PC-3 (cell line): ENCODE data around the gene CHST14. TPM values are rescaled to one million over a fixed set of nuclear protein-coding genes. Genes with fewer than 3 reads are reported as not detected.

Experiments used
- ATAC-seq: fragments of 200-7000 bp; cut with Tn5 transposase; 2 replicates; pipeline ENCODE4 v1.9.1; 2020; ENCODE audit warnings: mild to moderate bottlenecking, moderate library complexity
- BruUV-seq: library from RNA; stranded (reverse); fragments of 400-500 nt; replicated peaks from 2 replicates; lab custom pipeline; 2021; lab: Mats Ljungman, UMichigan
- CTCF ChIA-PET: fragments of 300-600 bp; sonication (Branson Sonifier 250); formaldehyde crosslinking; loops from one replicate; lab custom pipeline; 2022; ENCODE audit warnings: antibody characterized with exemption; lab: Charles Lee
- POLR2A ChIA-PET: fragments of 300-600 bp; sonication (Branson Sonifier 250); formaldehyde crosslinking; loops from one replicate; lab custom pipeline; 2022; ENCODE audit warnings: antibody characterized with exemption; ENCODE audit not compliant: unreplicated experiment; lab: Charles Lee
- DNase-seq: peaks from one replicate; pipeline ENCODE4 v3.0.0-alpha.2; 2015
- H2AFZ ChIP-seq: fragments of 300-600 bp; sonication (generic); 2 replicates; pipeline ENCODE4 v1.6.0; 2016; ENCODE audit warnings: antibody characterized with exemption, low read length
- H3F3A ChIP-seq: fragments of 300-600 bp; sonication (generic); one replicate; pipeline ENCODE4 v1.6.0; 2017; ENCODE audit warnings: antibody characterized with exemption, low read length, control low read depth, mild to moderate bottlenecking; ENCODE audit not compliant: unreplicated experiment
- H3K27ac ChIP-seq: fragments of 300-600 bp; sonication (generic); 2 replicates; pipeline ENCODE4 v1.5.1; 2016; ENCODE audit warnings: mild to moderate bottlenecking, low read length
- H3K27me3 ChIP-seq: fragments of 300-600 bp; sonication (generic); 2 replicates; pipeline ENCODE4 v1.6.1; 2016; ENCODE audit warnings: low read length, mixed read lengths
- H3K36me3 ChIP-seq: fragments of 300-600 bp; sonication (generic); 2 replicates; pipeline ENCODE4 v1.6.1; 2016; ENCODE audit warnings: low read depth, mixed run types, low read length, mixed read lengths
- H3K4me1 ChIP-seq: fragments of 300-600 bp; sonication (generic); 2 replicates; pipeline ENCODE4 v1.5.1; 2016; ENCODE audit warnings: low read length; ENCODE audit not compliant: insufficient read depth
- H3K4me2 ChIP-seq: fragments of 300-600 bp; sonication (generic); 2 replicates; pipeline ENCODE4 v1.6.0; 2016; ENCODE audit warnings: low read length
- H3K4me3 ChIP-seq: fragments of 300-600 bp; sonication (generic); 2 replicates; pipeline ENCODE4 v1.5.1; 2016; ENCODE audit warnings: mild to moderate bottlenecking, low read length, mixed read lengths
- H3K79me2 ChIP-seq: fragments of 300-600 bp; sonication (generic); 2 replicates; pipeline ENCODE4 v1.6.1; 2017; ENCODE audit warnings: low read length, mixed read lengths
- H3K9ac ChIP-seq: fragments of 300-600 bp; sonication (generic); 2 replicates; pipeline ENCODE4 v1.6.0; 2016; ENCODE audit warnings: mild to moderate bottlenecking, low read length
- H3K9me2 ChIP-seq: fragments of 300-600 bp; sonication (generic); replicated peaks from 2 replicates; pipeline ENCODE4 v1.6.1; 2016; ENCODE audit warnings: mixed run types, low read length, mixed read lengths
- H3K9me3 ChIP-seq: fragments of 300-600 bp; sonication (generic); 2 replicates; pipeline ENCODE4 v1.6.1; 2016; ENCODE audit warnings: low read length, mixed read lengths
- H4K20me1 ChIP-seq: fragments of 300-600 bp; sonication (generic); 2 replicates; pipeline ENCODE4 v1.6.1; 2016; ENCODE audit warnings: low read length, mixed read lengths
- EZH2 ChIP-seq: fragments of 300-600 bp; sonication (generic); IDR thresholded peaks from one replicate; pipeline ENCODE4 v1.6.1; 2017; ENCODE audit warnings: antibody characterized with exemption, mild to moderate bottlenecking, low read length; ENCODE audit not compliant: unreplicated experiment
- EZH2phosphoT487 ChIP-seq: fragments of 300-600 bp; sonication (generic); IDR thresholded peaks from 2 replicates; pipeline ENCODE4 v1.6.1; 2018; ENCODE audit warnings: mild to moderate bottlenecking, antibody characterized with exemption, low read length, borderline replicate concordance
- intact Hi-C: fragments of 100-400 bp; cut with micrococcal nuclease; formaldehyde crosslinking; loops from 2 replicates; pipeline ENCODE4 v1.9.0; 2023
- total RNA-seq: library from RNA; depleted of rRNA; stranded (reverse); fragments of >200 nt; gene quantifications from 2 replicates; pipeline ENCODE4 v1.2.3, GENCODE V29; 2014
- TF ChIP-seq, protein P1 (sequence below): fragments of 300-600 bp; sonication (generic); conservative IDR thresholded peaks from 2 replicates; pipeline ENCODE4 v1.5.1; 2017; ENCODE audit warnings: antibody characterized with exemption, low read depth, mild to moderate bottlenecking, low read length

Gene CHST14
- total RNA-seq, 1 experiment from 2014 or later, result 13.0 TPM

DNA sequence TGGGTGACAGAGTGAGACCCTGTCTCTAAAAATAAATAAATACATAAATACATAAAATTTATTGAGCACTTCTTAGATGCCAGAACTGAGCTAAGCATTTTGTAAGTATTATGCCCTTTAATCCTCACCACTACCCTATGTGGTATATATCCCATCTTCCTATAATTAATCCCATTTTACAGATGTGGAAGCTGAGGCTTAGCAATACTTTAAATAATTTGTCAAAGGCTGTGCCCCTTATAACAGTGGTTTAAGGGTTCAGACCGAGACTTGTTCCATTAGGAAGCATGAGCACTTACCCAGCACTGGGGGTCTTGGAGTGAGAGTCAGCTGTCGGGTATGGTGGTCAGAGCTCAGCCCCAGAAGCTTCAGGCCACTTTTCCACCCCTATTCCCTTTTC lies 7.5 kb upstream of the CHST14 start:
- DNase-seq (no peak), ATAC-seq (no peak)
- Histone ChIP-seq H3K27ac (no peak overlapping the region), H2AFZ (no peak overlapping the region), H3K4me1 (no peaks in the 10 kb centered on the region), H3K27me3 (no peaks in the 10 kb centered on the region), H3K9ac (no peak overlapping the region), H3F3A (no peaks in the 10 kb centered on the region), H3K79me2 (peaks cover under 1% of the 10 kb centered on the region; the same call in 1 of the 2 replicates), H3K4me2 (no peak overlapping the region), H3K9me2 (no peaks in the 10 kb centered on the region), H3K4me3 (no peak overlapping the region), H3K9me3 (no peaks in the 10 kb centered on the region), H4K20me1 (no peaks in the 10 kb centered on the region), H3K36me3 (peaks cover 15% of the 10 kb centered on the region; the same call in 1 of the 2 replicates)
- intact Hi-C loops, result no loop called here
- no TSS peak for BruUV-seq
- TF ChIP-seq, protein P1, sequence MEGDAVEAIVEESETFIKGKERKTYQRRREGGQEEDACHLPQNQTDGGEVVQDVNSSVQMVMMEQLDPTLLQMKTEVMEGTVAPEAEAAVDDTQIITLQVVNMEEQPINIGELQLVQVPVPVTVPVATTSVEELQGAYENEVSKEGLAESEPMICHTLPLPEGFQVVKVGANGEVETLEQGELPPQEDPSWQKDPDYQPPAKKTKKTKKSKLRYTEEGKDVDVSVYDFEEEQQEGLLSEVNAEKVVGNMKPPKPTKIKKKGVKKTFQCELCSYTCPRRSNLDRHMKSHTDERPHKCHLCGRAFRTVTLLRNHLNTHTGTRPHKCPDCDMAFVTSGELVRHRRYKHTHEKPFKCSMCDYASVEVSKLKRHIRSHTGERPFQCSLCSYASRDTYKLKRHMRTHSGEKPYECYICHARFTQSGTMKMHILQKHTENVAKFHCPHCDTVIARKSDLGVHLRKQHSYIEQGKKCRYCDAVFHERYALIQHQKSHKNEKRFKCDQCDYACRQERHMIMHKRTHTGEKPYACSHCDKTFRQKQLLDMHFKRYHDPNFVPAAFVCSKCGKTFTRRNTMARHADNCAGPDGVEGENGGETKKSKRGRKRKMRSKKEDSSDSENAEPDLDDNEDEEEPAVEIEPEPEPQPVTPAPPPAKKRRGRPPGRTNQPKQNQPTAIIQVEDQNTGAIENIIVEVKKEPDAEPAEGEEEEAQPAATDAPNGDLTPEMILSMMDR, result no peak
- TF ChIP-seq EZH2 (no peak), EZH2phosphoT487 (no peak)
- POLR2A ChIA-PET, result interaction anchor here (0.6 kb wide), 1 partner anchor 18 kb away, joined by 3 read pairs; no protein-coding TSS in a partner anchor
- CTCF ChIA-PET, result no interaction called here

DNA sequence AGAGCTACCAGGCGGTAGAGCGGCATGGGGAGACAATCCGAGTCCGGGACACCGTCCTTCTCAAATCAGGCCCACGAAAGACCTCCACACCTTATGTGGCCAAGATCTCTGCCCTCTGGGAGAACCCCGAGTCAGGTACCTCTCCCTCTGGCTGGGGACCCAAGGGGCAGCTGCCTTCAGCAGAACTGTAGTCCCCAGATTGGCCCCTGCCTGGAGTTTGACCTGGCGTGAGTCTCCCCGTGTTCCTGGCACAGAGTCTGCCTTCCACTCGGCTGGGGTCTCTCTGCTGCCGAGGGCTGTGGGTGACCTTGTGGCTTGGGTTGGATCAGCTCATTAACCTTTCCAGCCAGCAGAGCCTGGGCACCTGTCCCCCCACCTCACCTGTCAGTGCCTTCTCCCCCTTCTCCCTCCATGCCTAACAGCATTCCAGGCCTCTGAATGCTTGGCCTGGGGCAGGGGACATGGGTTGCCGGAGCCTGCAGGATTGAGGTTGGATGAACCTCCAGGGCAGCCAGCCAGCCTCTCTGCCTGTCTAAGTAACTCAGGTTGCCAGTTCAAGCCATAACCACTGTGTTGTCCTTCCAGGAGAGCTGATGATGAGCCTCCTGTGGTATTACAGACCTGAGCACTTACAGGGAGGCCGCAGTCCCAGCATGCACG lies 6.8 kb upstream of the CHST14 start:
- no peak for ATAC-seq
- Histone ChIP-seq H3K9me3 (no peaks in the 10 kb centered on the region), H3K27me3 (no peaks in the 10 kb centered on the region), H3K27ac (no peak overlapping the region), H3K4me1 (no peaks in the 10 kb centered on the region), H3K9me2 (no peaks in the 10 kb centered on the region), H3F3A (no peaks in the 10 kb centered on the region), H3K36me3 (peaks cover 15% of the 10 kb centered on the region; the same call in 1 of the 2 replicates), H2AFZ (no peak overlapping the region), H3K4me2 (no peak overlapping the region), H3K79me2 (no peaks in the 10 kb centered on the region), H3K9ac (no peak overlapping the region), H4K20me1 (no peaks in the 10 kb centered on the region), H3K4me3 (no peak overlapping the region)
- BruUV-seq, result no TSS peak
- POLR2A ChIA-PET, result no interaction called here
- CTCF ChIA-PET, result no interaction called here
- intact Hi-C loops, result no loop called here
- TF ChIP-seq EZH2 (no peak), EZH2phosphoT487 (no peak)
- TF ChIP-seq, protein P1, result no peak
- no peak for DNase-seq

DNA sequence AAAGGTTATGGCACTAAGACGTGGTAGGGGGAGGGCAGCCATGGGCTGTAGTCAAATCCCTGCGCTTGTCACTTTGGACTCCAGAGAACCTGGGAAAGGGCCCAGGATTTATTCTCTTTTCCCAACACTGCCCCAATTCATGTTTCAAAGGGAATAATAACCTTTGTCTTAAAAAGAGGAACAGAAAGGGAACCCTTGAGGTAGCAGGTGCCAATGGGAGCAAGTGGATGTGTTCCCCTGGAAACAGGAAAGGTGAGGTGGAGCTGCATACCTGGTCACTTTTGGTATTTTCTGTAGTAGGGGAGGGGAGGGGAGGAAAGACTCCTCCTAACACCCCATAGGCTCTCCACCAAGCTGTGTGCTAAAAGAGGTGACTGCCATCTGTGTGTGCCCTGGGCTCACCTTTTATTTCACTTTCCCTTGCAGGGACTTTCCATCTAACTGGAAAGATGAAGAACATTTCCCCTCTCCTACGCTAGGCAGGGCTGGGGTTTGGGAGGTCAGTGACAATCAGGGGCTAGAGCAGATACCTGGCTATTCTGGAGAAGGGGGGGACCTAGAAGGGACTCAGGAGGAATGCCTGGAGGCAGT lies 6.1 kb upstream of the CHST14 start:
- Histone ChIP-seq H3K9me3 (no peaks in the 10 kb centered on the region), H3K9me2 (no peaks in the 10 kb centered on the region), H3F3A (peaks cover under 1% of the 10 kb centered on the region), H2AFZ (no peak overlapping the region), H3K27ac (no peak overlapping the region), H3K4me2 (no peak overlapping the region), H3K4me3 (no peak overlapping the region), H3K27me3 (no peaks in the 10 kb centered on the region), H3K36me3 (peaks cover 15% of the 10 kb centered on the region; the same call in 1 of the 2 replicates), H4K20me1 (no peaks in the 10 kb centered on the region), H3K79me2 (no peaks in the 10 kb centered on the region), H3K4me1 (no peaks in the 10 kb centered on the region), H3K9ac (no peak overlapping the region)
- TF ChIP-seq EZH2, result no peak
- TF ChIP-seq, protein P1, result no peak
- no peak for TF ChIP-seq EZH2phosphoT487
- CTCF ChIA-PET, result no interaction called here
- POLR2A ChIA-PET, result no interaction called here
- DNase-seq, result no peak
- no peak for ATAC-seq
- no TSS peak for BruUV-seq
- intact Hi-C loops, result no loop called here
